Hepatocyte (in vitro differentiated cells): ENCODE results near the gene SPAG6. TPM values are rescaled to one million over a fixed set of nuclear protein-coding genes. Genes with fewer than 3 reads are reported as not detected.

Experiments used
- DNase-seq: peaks from one replicate; pipeline ENCODE4 v3.0.0-alpha.2; 2016; ENCODE audit warnings: low spot score
- H2AFZ ChIP-seq: fragments of 200-600 bp; sonication (generic); 2 replicates; pipeline ENCODE4 v1.6.0; 2016; ENCODE audit warnings: antibody characterized with exemption, mild to moderate bottlenecking
- H3K27ac ChIP-seq: fragments of 200-600 bp; sonication (generic); 2 replicates; pipeline ENCODE4 v1.5.1; 2016; ENCODE audit warnings: mild to moderate bottlenecking
- H3K27me3 ChIP-seq: fragments of 200-600 bp; sonication (generic); 2 replicates; pipeline ENCODE4 v1.6.1; 2016
- H3K36me3 ChIP-seq: fragments of 200-600 bp; sonication (generic); replicated peaks from 2 replicates; pipeline ENCODE4 v1.5.1; 2016; ENCODE audit warnings: low read depth; ENCODE audit not compliant: insufficient read depth
- H3K4me1 ChIP-seq: fragments of 200-600 bp; sonication (generic); 2 replicates; pipeline ENCODE4 v1.5.1; 2016; ENCODE audit warnings: mild to moderate bottlenecking, moderate library complexity; ENCODE audit not compliant: insufficient read depth
- H3K4me2 ChIP-seq: fragments of 200-600 bp; sonication (generic); 2 replicates; pipeline ENCODE4 v1.6.0; 2016
- H3K4me3 ChIP-seq: fragments of 200-600 bp; sonication (generic); 2 replicates; pipeline ENCODE4 v1.5.1; 2016; ENCODE audit warnings: mild to moderate bottlenecking
- H3K79me2 ChIP-seq: fragments of 200-600 bp; sonication (generic); 2 replicates; pipeline ENCODE4 v1.6.0; 2017; ENCODE audit warnings: mild to moderate bottlenecking
- H3K9me2 ChIP-seq: fragments of 200-600 bp; sonication (generic); replicated peaks from 2 replicates; pipeline ENCODE4 v1.6.0; 2017; ENCODE audit warnings: mild to moderate bottlenecking; ENCODE audit not compliant: insufficient read depth
- H3K9me3 ChIP-seq: fragments of 200-600 bp; sonication (generic); 2 replicates; pipeline ENCODE4 v1.5.1; 2016; ENCODE audit warnings: low read depth, mild to moderate bottlenecking
- H4K20me1 ChIP-seq: fragments of 200-600 bp; sonication (generic); 2 replicates; pipeline ENCODE4 v1.6.0; 2016; ENCODE audit warnings: mild to moderate bottlenecking; ENCODE audit not compliant: insufficient read depth, poor library complexity, severe bottlenecking
- CTCF ChIP-seq: fragments of 200-600 bp; sonication (generic); IDR thresholded peaks from 2 replicates; pipeline ENCODE4 v1.5.1; 2016; ENCODE audit warnings: antibody characterized with exemption, mild to moderate bottlenecking; ENCODE audit not compliant: poor library complexity
- EZH2 ChIP-seq: fragments of 200-600 bp; sonication (generic); IDR thresholded peaks from 2 replicates; pipeline ENCODE4 v1.6.1; 2016; ENCODE audit warnings: antibody characterized with exemption, mild to moderate bottlenecking, borderline replicate concordance
- EZH2phosphoT487 ChIP-seq: fragments of 200-600 bp; sonication (generic); IDR thresholded peaks from one replicate; pipeline ENCODE4 v1.6.1; 2018; ENCODE audit warnings: antibody characterized with exemption, mild to moderate bottlenecking, low read depth, moderate library complexity; ENCODE audit not compliant: unreplicated experiment, severe bottlenecking
- WGBS: methylation state at CpG from one replicate; pipeline ENCODE4 v1.1.6; 2016; ENCODE audit warnings: low lambda C conversion rate; ENCODE audit errors: missing lambda C conversion rate; 5-methylcytosine and 5-hydroxymethylcytosine counted together
- polyA plus RNA-seq: library from polyadenylated mRNA; unstranded; fragments of >200 nt; fragmentation: Nextera tagmentation; extraction: Ambion mirVana; gene quantifications from 2 replicates; pipeline ENCODE4 v1.2.1, GENCODE V29; 2016
- total RNA-seq: library from RNA; depleted of rRNA; stranded (reverse); fragments of >200 nt; gene quantifications from 2 replicates; pipeline ENCODE4 v1.2.3, GENCODE V29; 2014

The SPAG6 gene
- total and polyA plus RNA-seq, 2 experiments from 2014 or later: 0.17 TPM; not detected in 1

GRCh38 chr10:22322641-22323160, 22.6 kb upstream of the SPAG6 start:
- Histone ChIP-seq H3K4me1 (peaks cover 26% of the 10 kb centered on the region), H3K9me3 (no peaks in the 10 kb centered on the region), H3K4me3 (peak overlapping the region; percentile 70), H3K9me2 (no peaks in the 10 kb centered on the region), H3K79me2 (peaks cover 49% of the 10 kb centered on the region), H4K20me1 (peaks cover 47% of the 10 kb centered on the region), H3K36me3 (no peaks in the 10 kb centered on the region), H2AFZ (peak overlapping the region; percentile 71), H3K27ac (no peak overlapping the region), H3K27me3 (peaks cover 39% of the 10 kb centered on the region), H3K4me2 (peak overlapping the region; percentile 95)
- WGBS: 36% methylated on average over 5 of the region's 5 CpGs
- TF ChIP-seq CTCF (no peak), EZH2 (peak; percentile 23)
- DNase-seq: no peak

- H3K4me2 ChIP-seq: peak overlapping the region; percentile 95
- H3K9me2 ChIP-seq: no peaks in the 10 kb centered on the region
- no peak for DNase-seq
- no peak for TF ChIP-seq CTCF
- no peak for TF ChIP-seq EZH2phosphoT487
- TF ChIP-seq EZH2: no peak
- peaks cover 40% of the 10 kb centered on the region for H4K20me1 ChIP-seq
- no peaks in the 10 kb centered on the region for H3K9me3 ChIP-seq
- no peak overlapping the region for H3K4me3 ChIP-seq
- H2AFZ ChIP-seq: no peak overlapping the region
- 64% methylated on average over 5 of the region's 5 CpGs for WGBS
- H3K36me3 ChIP-seq: no peaks in the 10 kb centered on the region
- peaks cover 26% of the 10 kb centered on the region for H3K4me1 ChIP-seq
- peaks cover 33% of the 10 kb centered on the region for H3K27me3 ChIP-seq
- H3K27ac ChIP-seq: no peak overlapping the region
- H3K79me2 ChIP-seq: peaks cover 39% of the 10 kb centered on the region
Measured at GRCh38 chr10:22323538-22324305, 21.6 kb upstream of the SPAG6 start.

- 40% methylated on average over 4 of the region's 4 CpGs for WGBS
- H3K36me3 ChIP-seq: no peaks in the 10 kb centered on the region
- no peak overlapping the region for H3K4me3 ChIP-seq
- H3K27me3 ChIP-seq: peaks cover 27% of the 10 kb centered on the region
- no peak overlapping the region for H2AFZ ChIP-seq
- no peaks in the 10 kb centered on the region for H3K9me2 ChIP-seq
- peaks cover 33% of the 10 kb centered on the region for H3K79me2 ChIP-seq
- peaks cover 40% of the 10 kb centered on the region for H4K20me1 ChIP-seq
- TF ChIP-seq EZH2: no peak
- no peak for TF ChIP-seq EZH2phosphoT487
- TF ChIP-seq CTCF: no peak
- no peaks in the 10 kb centered on the region for H3K9me3 ChIP-seq
- H3K4me1 ChIP-seq: peaks cover 26% of the 10 kb centered on the region
- H3K4me2 ChIP-seq: peak overlapping the region; percentile 95
- DNase-seq: no peak
- no peak overlapping the region for H3K27ac ChIP-seq
Measured at GRCh38 chr10:22324413-22324812, 20.9 kb upstream of the SPAG6 start.
